SK-N-SH (cell line): ENCODE measurements around the gene AJUBA.

Source experiments
- CTCF ChIP-seq: fragments of 200-600 bp; sonication (generic); IDR thresholded peaks from 2 replicates; pipeline ENCODE4 v1.6.1; 2017; ENCODE audit warnings: antibody characterized with exemption, mild to moderate bottlenecking, moderate library complexity
- FOXM1 ChIP-seq: IDR thresholded peaks from 2 replicates; pipeline ENCODE4 v1.4.0; 2012; ENCODE audit warnings: low read depth, mild to moderate bottlenecking
- MAX ChIP-seq: IDR thresholded peaks from 2 replicates; pipeline ENCODE4 v1.4.0; 2012; ENCODE audit warnings: low read depth
- NFIC ChIP-seq: IDR thresholded peaks from 2 replicates; pipeline ENCODE4 v1.4.0; 2012; ENCODE audit warnings: borderline replicate concordance
- PBX3 ChIP-seq: IDR thresholded peaks from 2 replicates; pipeline ENCODE4; 2012

GRCh38 chr14:23009939-23010726 is 27.8 kb upstream of the AJUBA start, which contains the start of gene C14orf93:
- no peak for TF ChIP-seq FOXM1
- no peak for TF ChIP-seq PBX3
- TF ChIP-seq MAX, result no peak
- TF ChIP-seq CTCF, result no peak
- no peak for TF ChIP-seq NFIC
